PC-9 (cell line): ENCODE results near the gene PEX11A. TPM values are rescaled to one million over a fixed set of nuclear protein-coding genes. Genes with fewer than 3 reads are reported as not detected.

Source experiments
- BruUV-seq: library from RNA; stranded (reverse); fragments of 400-500 nt; replicated peaks from 2 replicates; lab custom pipeline; 2021; lab: Mats Ljungman, UMichigan
- CTCF ChIA-PET: fragments of 300-600 bp; sonication (Branson Sonifier 250); formaldehyde crosslinking; loops from one replicate; lab custom pipeline; 2022; ENCODE audit warnings: antibody characterized with exemption; lab: Charles Lee
- POLR2A ChIA-PET: fragments of 300-600 bp; sonication (Branson Sonifier 250); formaldehyde crosslinking; loops from one replicate; lab custom pipeline; 2022; ENCODE audit warnings: antibody characterized with exemption; ENCODE audit not compliant: unreplicated experiment; lab: Charles Lee
- DNase-seq, 2 experiments: peaks; one replicate each; pipeline versions ENCODE4 v3.0.0 to v3.0.0-alpha.2; 2015 to 2022; ENCODE audit warnings: mixed read lengths in 1 of 2
- H2AFZ ChIP-seq: fragments of 200-600 bp; sonication (generic); 2 replicates; pipeline ENCODE4 v1.8.1; 2017; ENCODE audit warnings: antibody characterized with exemption
- H3F3A ChIP-seq: fragments of 200-600 bp; sonication (generic); 2 replicates; pipeline ENCODE4 v1.8.1; 2017; ENCODE audit warnings: antibody characterized with exemption, mild to moderate bottlenecking, low read depth; ENCODE audit not compliant: insufficient read depth
- H3K27ac ChIP-seq: fragments of 200-600 bp; sonication (generic); 2 replicates; pipeline ENCODE4 v1.6.1; 2016; ENCODE audit warnings: mixed run types
- H3K27me3 ChIP-seq: fragments of 200-600 bp; sonication (generic); 2 replicates; pipeline ENCODE4 v1.6.1; 2016; ENCODE audit warnings: low read depth, mixed run types; ENCODE audit not compliant: insufficient read depth
- H3K36me3 ChIP-seq: fragments of 200-600 bp; sonication (generic); 2 replicates; pipeline ENCODE4 v1.6.1; 2016; ENCODE audit warnings: low read depth, mixed run types
- H3K4me1 ChIP-seq: fragments of 200-600 bp; sonication (generic); replicated peaks from 2 replicates; pipeline ENCODE4 v1.6.1; 2016; ENCODE audit warnings: mixed run types; ENCODE audit not compliant: insufficient read depth
- H3K4me2 ChIP-seq: fragments of 200-600 bp; sonication (generic); 2 replicates; pipeline ENCODE4 v1.6.1; 2017; ENCODE audit warnings: mixed run types
- H3K4me3 ChIP-seq: fragments of 200-600 bp; sonication (generic); 2 replicates; pipeline ENCODE4 v1.6.1; 2016; ENCODE audit warnings: mixed run types
- H3K79me2 ChIP-seq: fragments of 200-600 bp; sonication (generic); 2 replicates; pipeline ENCODE4 v1.6.1; 2017; ENCODE audit warnings: low read depth, mixed run types
- H3K9me2 ChIP-seq: fragments of 200-600 bp; sonication (generic); 2 replicates; pipeline ENCODE4 v1.8.1; 2017; ENCODE audit warnings: mild to moderate bottlenecking; ENCODE audit not compliant: insufficient read depth
- H3K9me3 ChIP-seq: fragments of 200-600 bp; sonication (generic); 2 replicates; pipeline ENCODE4 v1.8.1; 2016; ENCODE audit warnings: low read depth; ENCODE audit not compliant: insufficient read depth
- H4K20me1 ChIP-seq: fragments of 200-600 bp; sonication (generic); 2 replicates; pipeline ENCODE4 v1.8.1; 2017; ENCODE audit not compliant: insufficient read depth
- EZH2 ChIP-seq: fragments of 200-600 bp; sonication (generic); IDR thresholded peaks from 2 replicates; pipeline ENCODE4 v1.8.0; 2017; ENCODE audit warnings: antibody characterized with exemption, low read depth
- intact Hi-C: fragments of 100-400 bp; cut with micrococcal nuclease; formaldehyde crosslinking; loops from one replicate; pipeline ENCODE4 v1.10.0; 2022; ENCODE audit not compliant: unreplicated experiment
- total RNA-seq: library from RNA; stranded (reverse); gene quantifications from 2 replicates; pipeline ENCODE4 v1.2.3, GENCODE V29; 2021
- TF ChIP-seq, protein P1 (sequence below): fragments of 200-600 bp; sonication (generic); conservative IDR thresholded peaks from 2 replicates; pipeline ENCODE4 v1.6.1; 2017; ENCODE audit warnings: mixed run types, antibody characterized with exemption, mild to moderate bottlenecking, moderate library complexity

Gene PEX11A
- total RNA-seq, 1 experiment from 2014 or later, result 12.8 TPM

DNA sequence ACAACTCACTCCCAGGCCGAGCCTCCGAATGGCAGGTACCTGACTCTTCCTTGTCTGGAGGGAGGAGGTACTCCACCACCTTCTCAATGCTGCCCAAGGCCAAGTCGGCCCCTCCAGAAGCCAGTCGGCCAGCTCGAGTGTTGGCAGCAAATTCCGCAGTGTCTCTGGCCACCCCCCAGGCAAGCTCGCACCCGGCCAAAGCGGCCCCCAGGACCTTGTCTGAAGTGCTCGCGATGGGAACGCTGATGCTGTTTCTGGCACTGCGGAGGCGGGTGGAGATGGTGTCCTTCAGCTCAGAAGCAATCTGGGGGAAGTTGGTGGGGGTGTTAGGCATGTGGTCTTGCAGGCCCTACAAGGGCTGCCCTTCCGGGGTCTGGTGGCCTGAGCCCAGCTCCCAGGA is 20.6 kb downstream of the PEX11A start:
- H3K79me2 ChIP-seq, result no peaks in the 10 kb centered on the region
- BruUV-seq, result no TSS peak
- no peaks in the 10 kb centered on the region for H4K20me1 ChIP-seq
- H2AFZ ChIP-seq, result no peak overlapping the region
- POLR2A ChIA-PET, result no interaction called here
- H3K9me2 ChIP-seq, result no peaks in the 10 kb centered on the region
- intact Hi-C loops, result no loop called here
- H3K4me1 ChIP-seq, result no peaks in the 10 kb centered on the region
- TF ChIP-seq EZH2, result no peak
- TF ChIP-seq, protein P1, sequence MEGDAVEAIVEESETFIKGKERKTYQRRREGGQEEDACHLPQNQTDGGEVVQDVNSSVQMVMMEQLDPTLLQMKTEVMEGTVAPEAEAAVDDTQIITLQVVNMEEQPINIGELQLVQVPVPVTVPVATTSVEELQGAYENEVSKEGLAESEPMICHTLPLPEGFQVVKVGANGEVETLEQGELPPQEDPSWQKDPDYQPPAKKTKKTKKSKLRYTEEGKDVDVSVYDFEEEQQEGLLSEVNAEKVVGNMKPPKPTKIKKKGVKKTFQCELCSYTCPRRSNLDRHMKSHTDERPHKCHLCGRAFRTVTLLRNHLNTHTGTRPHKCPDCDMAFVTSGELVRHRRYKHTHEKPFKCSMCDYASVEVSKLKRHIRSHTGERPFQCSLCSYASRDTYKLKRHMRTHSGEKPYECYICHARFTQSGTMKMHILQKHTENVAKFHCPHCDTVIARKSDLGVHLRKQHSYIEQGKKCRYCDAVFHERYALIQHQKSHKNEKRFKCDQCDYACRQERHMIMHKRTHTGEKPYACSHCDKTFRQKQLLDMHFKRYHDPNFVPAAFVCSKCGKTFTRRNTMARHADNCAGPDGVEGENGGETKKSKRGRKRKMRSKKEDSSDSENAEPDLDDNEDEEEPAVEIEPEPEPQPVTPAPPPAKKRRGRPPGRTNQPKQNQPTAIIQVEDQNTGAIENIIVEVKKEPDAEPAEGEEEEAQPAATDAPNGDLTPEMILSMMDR, result no peak
- CTCF ChIA-PET, result no interaction called here
- no peaks in the 10 kb centered on the region for H3K27me3 ChIP-seq
- DNase-seq, result no peak
- H3K36me3 ChIP-seq, result no peaks in the 10 kb centered on the region
- no peak overlapping the region for H3K4me2 ChIP-seq
- no peak overlapping the region for H3K27ac ChIP-seq
- no peaks in the 10 kb centered on the region for H3K9me3 ChIP-seq
- no peak overlapping the region for H3K4me3 ChIP-seq
- H3F3A ChIP-seq, result no peaks in the 10 kb centered on the region; the same call in none of the 2 replicates

DNA sequence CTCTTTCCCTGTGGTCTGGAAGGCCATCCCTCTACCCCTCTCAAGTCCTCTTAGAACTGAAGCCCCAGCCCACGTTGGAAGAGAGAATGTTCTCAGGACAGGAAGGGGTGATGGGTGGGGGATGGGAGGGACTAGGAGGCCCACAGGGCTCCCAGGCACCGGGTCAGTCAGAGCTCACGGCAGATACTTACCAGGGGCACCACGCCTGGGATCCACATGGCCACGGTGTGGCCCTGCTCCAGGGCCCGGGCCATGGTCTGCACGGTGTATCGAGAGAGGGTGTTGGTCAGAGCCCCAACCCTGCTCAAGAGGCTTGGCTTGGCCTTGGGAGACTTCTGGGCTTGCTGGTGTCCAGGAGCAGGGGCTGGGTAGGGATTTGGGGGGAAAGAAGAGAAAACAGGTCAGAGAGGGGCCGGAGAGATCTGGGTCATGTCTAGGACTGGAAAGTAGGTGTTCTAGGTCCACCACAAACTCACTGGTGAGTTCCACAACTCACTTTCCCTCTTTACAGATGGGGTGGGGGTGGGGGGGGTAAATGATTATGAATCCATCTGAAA is 21.2 kb downstream of the PEX11A start:
- Histone ChIP-seq H3K27me3 (no peaks in the 10 kb centered on the region), H3K4me2 (no peak overlapping the region), H3K9me3 (no peaks in the 10 kb centered on the region), H3K27ac (no peak overlapping the region), H3F3A (peaks cover 3% of the 10 kb centered on the region), H3K9me2 (no peaks in the 10 kb centered on the region), H3K36me3 (no peaks in the 10 kb centered on the region), H2AFZ (no peak overlapping the region), H4K20me1 (no peaks in the 10 kb centered on the region), H3K4me1 (no peaks in the 10 kb centered on the region), H3K79me2 (no peaks in the 10 kb centered on the region), H3K4me3 (no peak overlapping the region)
- intact Hi-C loops, result no loop called here
- ChIA-PET CTCF (no interaction called here), POLR2A (no interaction called here)
- DNase-seq, result no peak
- no TSS peak for BruUV-seq
- no peak for TF ChIP-seq EZH2
- TF ChIP-seq, protein P1, result no peak

- no peak overlapping the region for H3K4me2 ChIP-seq
- no peaks in the 10 kb centered on the region for H3K9me3 ChIP-seq
- BruUV-seq, result no TSS peak
- no peak overlapping the region for H2AFZ ChIP-seq
- no peaks in the 10 kb centered on the region for H3K36me3 ChIP-seq
- ChIA-PET POLR2A (no interaction called here), CTCF (no interaction called here)
- intact Hi-C loops, result no loop called here
- no peak overlapping the region for H3K27ac ChIP-seq
- no peaks in the 10 kb centered on the region for H3K27me3 ChIP-seq
- peaks cover 6% of the 10 kb centered on the region for H3F3A ChIP-seq
- H3K9me2 ChIP-seq, result no peaks in the 10 kb centered on the region
- TF ChIP-seq EZH2, result no peak
- TF ChIP-seq, protein P1, result no peak
- no peaks in the 10 kb centered on the region for H4K20me1 ChIP-seq
- no peak for DNase-seq
- H3K4me3 ChIP-seq, result no peak overlapping the region
- no peaks in the 10 kb centered on the region for H3K79me2 ChIP-seq
- peaks cover 4% of the 10 kb centered on the region for H3K4me1 ChIP-seq
Measured at GRCh38 chr15:89668171-89668570, 22.4 kb downstream of the PEX11A start.
